LHCN-M2 (cell line): ENCODE data around the gene C11orf65. TPM values are rescaled to one million over a fixed set of nuclear protein-coding genes. Genes with fewer than 3 reads are reported as not detected.

Experiments used
- DNase-seq: peaks from one replicate; pipeline ENCODE4 v3.0.0-alpha.2; 2012; ENCODE audit warnings: low read depth
- polyA plus RNA-seq: library from polyadenylated mRNA; unstranded; fragments of >200 nt; gene quantifications from one replicate; pipeline ENCODE4 v1.2.1, GENCODE V29; 2012; ENCODE audit warnings: missing spikeins
- total RNA-seq: library from RNA; depleted of rRNA; stranded (reverse); fragments of >200 nt; gene quantifications from 2 replicates; pipeline ENCODE4 v1.2.3, GENCODE V29; 2014; rRNA removed

The C11orf65 gene
- total RNA-seq, result 0.83 and 1.3 TPM in 2 replicates
- 0.68 TPM for polyA plus RNA-seq

DNA sequence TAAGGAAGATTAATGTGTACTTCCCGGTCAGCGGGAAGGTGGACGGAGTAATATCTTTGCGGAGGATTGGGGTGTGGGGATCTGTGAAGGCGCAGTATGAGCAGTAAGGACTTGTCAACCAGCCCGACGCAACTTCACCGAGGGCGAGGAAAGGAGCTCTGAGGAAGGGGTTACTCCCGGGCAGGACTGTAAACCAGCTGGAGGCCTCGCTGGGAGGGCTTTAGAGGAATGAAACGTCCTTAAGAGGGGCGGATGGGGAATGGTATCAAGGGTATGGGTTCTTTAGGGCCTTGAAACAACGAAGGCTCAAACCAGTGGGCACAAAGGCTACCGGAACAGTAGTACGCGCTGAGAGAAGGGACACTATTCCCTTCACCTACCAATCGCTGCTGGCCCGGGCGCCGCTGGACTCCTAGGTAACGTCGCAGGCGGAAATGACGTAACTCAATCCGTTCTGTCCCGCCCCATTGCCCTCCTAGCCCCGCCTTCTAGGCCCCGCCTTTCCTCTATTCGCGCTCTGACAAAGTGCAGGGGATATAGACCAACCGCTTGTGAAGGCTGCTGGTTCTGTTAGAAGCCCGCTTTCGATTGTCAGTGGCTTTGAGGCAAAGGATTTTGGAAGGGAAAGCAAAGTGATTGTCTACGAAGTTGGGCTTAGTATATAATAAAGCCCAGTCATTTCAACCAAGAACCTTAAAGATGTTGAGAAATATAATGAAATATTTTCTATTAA is at the start of gene C11orf65:
Gene C11orf65, minus strand, starts transcription at position 439 of the 733 bp plus-strand sequence. CDS start 5,970 bp downstream, outside the sequence.
- peak; percentile 97 for DNase-seq

DNA sequence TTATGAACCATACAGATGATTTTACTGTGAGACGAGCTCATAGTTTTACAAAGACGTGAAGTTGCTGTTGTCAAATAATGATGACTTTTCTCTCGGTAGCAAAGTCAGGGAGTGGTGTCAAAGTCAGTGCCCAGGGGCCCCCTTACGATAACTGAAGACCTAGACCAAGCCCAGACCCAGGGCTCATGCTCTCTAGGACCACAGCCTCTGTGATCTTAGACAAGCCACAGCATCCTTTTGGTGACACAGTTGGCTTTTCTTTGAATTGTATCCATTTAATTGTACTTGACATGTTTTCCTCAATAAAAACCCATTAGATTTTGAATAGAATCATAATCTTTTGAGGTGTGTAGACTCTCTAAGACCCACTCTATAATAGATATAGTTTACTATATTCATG is 48.8 kb upstream of the C11orf65 start:
- no peak for DNase-seq

DNA sequence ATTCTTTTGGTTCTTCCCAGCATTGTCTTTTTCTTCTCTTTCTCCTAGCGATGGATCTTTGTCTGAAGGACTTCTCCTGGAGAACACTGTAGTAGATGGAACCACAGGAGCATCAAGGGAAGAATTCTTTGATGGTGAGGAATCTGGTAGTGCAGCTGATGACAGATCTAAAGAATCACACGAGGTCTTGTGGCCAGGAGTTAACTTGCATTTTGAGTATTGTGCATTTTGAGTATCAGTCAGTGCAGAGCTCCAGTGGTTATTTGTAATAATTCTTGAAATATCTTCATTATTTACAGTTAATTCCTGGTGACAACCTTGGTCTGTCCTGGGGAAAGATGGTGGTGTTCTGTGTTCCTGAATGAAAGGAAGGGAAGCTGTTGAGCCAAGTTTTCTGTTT is 45.4 kb upstream of the C11orf65 start:
- no peak for DNase-seq

DNA sequence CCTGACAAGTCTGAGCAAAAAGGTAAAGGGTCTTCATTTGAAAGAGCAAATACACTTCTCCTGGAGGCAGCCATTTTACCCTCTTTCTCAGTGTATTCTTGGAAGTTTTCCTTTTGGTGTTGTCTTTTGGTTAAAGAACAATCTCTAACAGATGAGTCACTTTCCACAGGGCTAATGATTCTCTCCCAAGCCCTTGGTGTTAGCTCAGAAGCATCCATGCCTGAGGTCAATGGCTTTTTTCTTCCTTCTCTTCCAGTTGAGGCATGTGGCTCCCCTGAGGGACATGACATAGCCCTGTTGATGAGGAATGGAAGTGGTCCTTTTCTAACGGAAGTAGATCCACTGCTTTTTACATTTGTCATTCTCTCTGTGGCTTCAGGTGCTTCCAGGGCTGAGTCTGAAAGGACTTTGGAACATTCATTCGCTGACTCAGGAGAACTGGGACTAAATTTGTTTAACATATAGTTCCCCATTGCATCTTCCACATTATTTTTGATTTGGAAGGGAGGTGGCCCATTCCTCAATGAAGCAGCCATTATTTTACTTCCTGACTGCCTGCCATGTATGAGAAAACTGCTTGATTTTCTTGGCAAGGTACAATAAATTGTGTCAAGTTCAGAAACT is 44.6 kb upstream of the C11orf65 start:
- DNase-seq, result peak; percentile 88

- no peak for DNase-seq
These were observed 41.6 kb upstream of the C11orf65 start for GRCh38 chr11:108508653-108509593.

- DNase-seq, result peak; percentile 45
These were observed 34.1 kb upstream of the C11orf65 start for GRCh38 chr11:108501396-108501795.

- no peak for DNase-seq
These were observed 33.4 kb upstream of the C11orf65 start for GRCh38 chr11:108500721-108501120.

DNA sequence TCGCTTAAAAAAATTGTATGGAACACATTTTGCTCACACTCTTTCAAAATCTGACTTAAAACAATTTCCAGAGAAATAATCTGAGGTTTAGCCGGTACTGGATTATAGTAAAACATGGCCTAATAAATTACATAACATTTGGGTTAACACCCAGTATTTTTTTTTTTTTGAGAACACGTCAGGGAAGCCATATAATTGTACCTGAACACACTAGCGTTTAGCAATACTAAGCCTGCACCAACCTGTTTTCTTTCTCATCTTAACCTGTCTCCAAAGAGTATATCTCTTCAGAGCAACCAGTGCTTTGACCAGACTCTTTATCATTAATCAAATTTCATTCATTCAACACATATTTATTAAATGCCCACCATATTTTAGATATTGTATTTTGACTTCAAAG is 32.8 kb upstream of the C11orf65 start:
- DNase-seq, result no peak

DNA sequence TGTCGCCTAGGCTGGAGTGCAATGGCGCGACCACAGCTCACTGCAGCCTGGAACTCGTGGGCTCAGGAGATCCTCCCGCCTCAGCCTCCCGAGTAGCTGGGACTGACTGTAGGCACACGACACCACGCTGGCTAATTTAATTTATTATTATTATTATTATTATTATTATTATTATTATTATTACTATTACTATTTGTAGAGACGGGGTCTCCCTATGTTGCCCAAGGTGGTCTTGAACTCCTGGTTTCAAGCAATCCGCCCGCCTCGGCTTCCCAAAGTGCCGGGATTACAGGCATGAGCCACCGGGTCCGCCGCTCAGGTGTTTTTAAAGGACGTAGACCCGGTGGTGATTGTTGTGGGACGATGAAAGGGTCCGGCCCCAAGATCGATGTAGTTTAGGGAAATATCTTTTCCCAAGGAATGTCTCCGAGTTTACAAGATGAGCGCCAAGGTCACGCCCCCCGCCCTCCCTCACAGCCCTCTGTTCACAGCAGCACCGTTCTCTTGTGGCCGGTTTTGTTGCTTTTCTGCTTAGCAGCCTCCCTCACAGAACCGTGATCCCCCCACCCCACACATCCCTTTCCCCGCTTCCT is 31.6 kb upstream of the C11orf65 start:
- no peak for DNase-seq

DNA sequence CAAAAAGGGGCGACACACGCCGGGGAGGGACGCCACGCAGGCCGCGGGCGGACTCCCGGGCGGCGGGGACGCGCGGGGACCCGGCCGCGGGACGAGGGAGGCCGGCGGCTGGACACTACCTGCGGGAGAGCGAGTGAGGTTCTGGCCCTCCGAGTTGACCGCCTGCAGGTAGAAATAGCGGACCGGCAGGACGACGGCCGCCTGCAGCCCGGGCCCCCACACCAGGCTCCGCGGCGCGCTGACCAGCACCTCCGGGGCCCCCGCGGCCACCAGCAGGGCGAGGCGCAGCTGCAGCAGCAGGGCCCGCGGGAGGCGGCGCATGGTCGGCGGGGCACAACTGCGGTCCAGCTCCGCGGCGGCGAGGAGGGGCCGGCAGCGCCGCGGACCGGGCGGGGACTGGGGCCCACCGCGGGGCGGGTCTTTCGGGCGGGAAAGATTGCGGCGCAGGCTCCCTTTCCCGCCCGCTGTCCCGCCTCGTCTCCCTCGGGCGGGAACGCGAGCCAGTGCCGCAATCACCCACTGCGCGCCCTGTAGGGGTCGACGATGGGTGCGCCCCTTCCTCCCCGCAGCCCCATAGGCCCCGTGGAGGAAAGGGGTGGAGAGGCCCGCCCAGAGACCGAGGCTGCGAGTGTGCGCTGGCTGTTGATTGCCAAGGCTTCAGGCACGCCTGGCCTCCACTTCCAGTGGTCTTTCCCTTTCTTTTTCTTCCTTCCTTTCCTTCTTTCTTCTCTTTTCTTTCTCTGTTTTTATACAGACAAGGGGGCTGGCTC is 30.9 kb upstream of the C11orf65 start, which contains the start of gene POGLUT3:
Gene POGLUT3, minus strand, starts transcription at position 339 of the 770 bp plus-strand sequence. Its CDS starts 18 bp downstream, at position 321.
- peak; percentile 65 for DNase-seq

DNA sequence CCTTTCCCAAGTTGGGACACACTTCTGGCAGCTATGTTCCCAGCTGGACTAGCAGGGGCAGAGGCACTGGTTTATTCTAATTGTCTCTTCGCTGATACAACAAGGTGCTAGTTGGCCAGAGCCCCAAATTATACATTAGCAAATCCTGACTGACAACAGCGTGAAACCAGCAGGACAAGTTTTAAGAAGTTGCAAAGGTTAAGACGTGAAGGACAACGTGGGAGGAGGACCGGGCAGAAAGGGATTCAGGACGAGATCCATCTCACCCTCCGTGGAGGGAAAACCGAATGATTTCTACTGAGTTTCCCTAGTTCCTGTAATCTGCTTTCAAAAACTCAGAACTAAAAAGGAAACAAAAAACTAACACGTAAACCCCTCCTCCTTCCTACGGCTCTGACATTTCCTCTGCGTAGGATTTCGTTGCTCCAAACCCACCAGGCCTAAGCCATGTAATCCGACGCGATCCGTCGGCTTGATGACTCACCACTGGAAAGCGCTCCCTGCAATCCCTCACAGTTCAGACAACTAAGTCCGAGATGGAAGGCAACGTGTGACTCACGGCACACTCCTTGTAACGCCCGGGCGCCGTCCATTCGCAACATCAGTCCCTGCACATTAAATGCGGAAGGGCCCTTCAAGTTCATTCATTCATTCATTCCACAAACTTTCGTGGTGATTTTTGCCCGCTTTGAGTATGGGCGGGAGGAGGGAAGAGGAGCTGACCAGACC is 30.2 kb upstream of the C11orf65 start:
- peak; percentile 99 for DNase-seq

- DNase-seq, result no peak
These were observed 29.4 kb upstream of the C11orf65 start for GRCh38 chr11:108496643-108497256.

GRCh38 chr11:108495326-108495725 is 28.0 kb upstream of the C11orf65 start:
- no peak for DNase-seq

DNA sequence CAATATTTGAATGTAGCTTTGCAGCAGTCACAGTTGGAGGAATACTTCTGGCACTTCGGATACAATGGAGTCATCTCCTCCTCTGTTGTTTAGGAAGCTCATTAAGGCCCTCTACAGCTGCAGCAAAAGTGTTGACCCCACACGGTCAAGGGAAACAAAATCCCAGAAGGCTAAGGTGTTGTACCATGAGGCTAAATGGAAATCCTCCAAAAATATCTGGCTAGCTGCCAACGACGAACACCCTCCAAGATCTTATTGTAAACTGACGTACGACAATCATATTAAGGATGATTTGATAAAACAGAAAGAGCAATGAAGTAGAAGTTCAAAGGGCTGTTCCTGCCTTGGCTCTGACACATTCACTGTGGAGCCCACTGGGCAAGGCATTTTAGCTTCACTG is 26.9 kb upstream of the C11orf65 start:
- DNase-seq, result no peak

GRCh38 chr11:108491936-108492335 is 24.6 kb upstream of the C11orf65 start:
- no peak for DNase-seq

DNA sequence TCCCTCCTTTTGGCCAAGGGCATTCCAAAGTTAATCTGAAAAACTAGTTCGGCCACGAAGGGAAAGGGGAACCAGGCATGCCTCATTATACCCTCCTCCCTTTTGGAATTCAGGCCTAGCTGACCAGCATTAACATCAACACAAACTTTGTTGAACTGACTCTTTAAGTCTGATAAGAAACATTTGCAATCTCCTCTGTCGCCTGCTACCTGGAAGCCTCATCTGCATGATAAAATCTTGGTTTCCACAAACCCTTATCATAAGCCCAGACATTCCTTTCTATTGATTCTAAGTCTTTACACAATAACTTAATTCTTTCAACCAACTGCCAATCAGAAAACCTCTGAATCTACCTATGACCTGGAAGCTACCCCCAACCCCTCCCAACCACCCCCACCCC is 19.5 kb upstream of the C11orf65 start:
- no peak for DNase-seq

GRCh38 chr11:108486331-108486730 is 19.0 kb upstream of the C11orf65 start:
- no peak for DNase-seq

- no peak for DNase-seq
These were observed 15.8 kb upstream of the C11orf65 start for GRCh38 chr11:108483163-108483562.

DNA sequence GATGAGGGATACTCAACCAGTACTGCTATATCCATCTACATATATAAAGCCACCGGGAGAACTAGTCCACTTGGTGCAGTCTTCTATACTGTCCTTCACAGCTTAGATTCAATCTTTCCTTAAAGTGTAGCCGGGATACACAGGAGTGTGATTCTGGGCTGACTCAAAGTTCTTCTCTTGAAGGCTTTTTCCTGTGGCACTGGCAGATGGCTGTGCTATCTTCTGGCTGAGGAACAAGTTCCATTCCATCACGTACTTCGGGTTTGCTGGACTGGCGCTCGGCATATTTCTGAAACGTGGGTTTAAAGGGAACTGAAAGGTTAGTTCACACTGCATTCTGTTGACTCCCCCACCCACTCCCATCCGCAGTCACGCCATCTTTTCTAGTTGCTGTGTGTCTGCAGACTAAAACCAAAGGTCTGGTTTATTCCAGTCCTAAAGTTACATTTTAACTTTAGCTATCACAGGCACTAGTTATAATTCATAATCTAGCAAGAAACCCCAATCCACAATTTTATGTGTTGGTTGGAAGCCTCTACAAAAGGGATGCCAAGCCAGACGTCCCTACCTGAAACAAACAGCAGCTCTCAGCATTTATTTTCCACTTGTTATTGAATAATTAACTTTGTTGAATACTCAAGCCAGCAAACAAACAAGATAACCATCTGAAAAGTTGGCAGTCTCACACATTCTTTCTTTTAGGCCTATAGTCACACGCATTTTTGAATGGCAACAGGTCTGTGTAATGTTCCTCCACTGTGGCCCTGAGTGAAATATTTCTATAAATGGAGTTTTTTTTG is 7.5 kb upstream of the C11orf65 start:
- no peak for DNase-seq
